Measurements from ENCODE around the gene OGN. TPM values are rescaled to one million over a fixed set of nuclear protein-coding genes. Genes with fewer than 3 reads are reported as not detected.
"Not testable (repeated sequence)": the region's sequence is repeated elsewhere in the genome, so short reads cannot be mapped to it uniquely, and the experiment has no call there.

Gene OGN
- total and polyA plus RNA-seq, 3 experiments from 2014 or later = 0.18 TPM; not detected in 2

GRCh38 chr9:92411157-92411556 lies 6.8 kb upstream of the OGN start:
- POLR2A ChIA-PET; H3K9me3 Mint-ChIP-seq; H3K27me3 ChIP-seq (ENCODE audit: insufficient read depth, low read length, poor library complexity, severe bottlenecking); CTCF ChIA-PET; H3K4me3 ChIP-seq (ENCODE audit: low read length); H3K27me3 Mint-ChIP-seq; H3K36me3 Mint-ChIP-seq; H3K27ac ChIP-seq (ENCODE audit: low read depth, low read length); DNase-seq; H3K36me3 ChIP-seq (ENCODE audit: insufficient read depth, low read length); H3K4me3 Mint-ChIP-seq; H3K9me3 ChIP-seq (ENCODE audit: low read length): not testable (repeated sequence)
- H3K4me1 Mint-ChIP-seq = peaks cover 11 to 13% (median 12%) of the 10 kb centered on the region in 3 donors
- H3K27ac Mint-ChIP-seq = peak overlapping the region in 1 of 8 donors; percentile 85
- H3K4me1 ChIP-seq (ENCODE audit: insufficient read depth, low read length) = peaks cover 11% of the 10 kb centered on the region

GRCh38 chr9:92408747-92409478 lies 4.5 kb upstream of the OGN start:
- DNase-seq = no peak
- no peaks in the 10 kb centered on the region for H3K9me3 ChIP-seq (ENCODE audit: low read length)
- peaks cover 22% of the 10 kb centered on the region for H3K4me1 ChIP-seq (ENCODE audit: insufficient read depth, low read length)
- no peaks in the 10 kb centered on the region for H3K36me3 ChIP-seq (ENCODE audit: insufficient read depth, low read length)
- Mint-ChIP-seq H3K4me3 (no peak overlapping the region), H3K27ac (peak overlapping the region in 1 of 8 donors; percentile 7), H3K36me3 (peaks cover 0 to 1% (median 0%) of the 10 kb centered on the region in 3 donors), H3K9me3 (no peaks in the 10 kb centered on the region), H3K27me3 (no peaks in the 10 kb centered on the region), H3K4me1 (peaks cover 19 to 29% (median 26%) of the 10 kb centered on the region in 3 donors)
- H3K27me3 ChIP-seq (ENCODE audit: insufficient read depth, low read length, poor library complexity, severe bottlenecking) = no peaks in the 10 kb centered on the region
- no peak overlapping the region for H3K4me3 ChIP-seq (ENCODE audit: low read length)
- POLR2A ChIA-PET = no interaction called here
- CTCF ChIA-PET = no interaction called here
- H3K27ac ChIP-seq (ENCODE audit: low read depth, low read length) = no peak overlapping the region

GRCh38 chr9:92407818-92408217 lies 3.4 kb upstream of the OGN start:
- H3K36me3 ChIP-seq (ENCODE audit: insufficient read depth, low read length) = no peaks in the 10 kb centered on the region
- H3K4me1 ChIP-seq (ENCODE audit: insufficient read depth, low read length) = peaks cover 22% of the 10 kb centered on the region
- POLR2A ChIA-PET = no interaction called here
- Mint-ChIP-seq H3K4me3 (no peak overlapping the region), H3K27me3 (no peaks in the 10 kb centered on the region), H3K27ac (no peak overlapping the region), H3K36me3 (peaks cover 0 to 1% (median 0%) of the 10 kb centered on the region in 3 donors), H3K9me3 (no peaks in the 10 kb centered on the region), H3K4me1 (peaks cover 19 to 34% (median 26%) of the 10 kb centered on the region in 3 donors)
- no peak overlapping the region for H3K27ac ChIP-seq (ENCODE audit: low read depth, low read length)
- CTCF ChIA-PET = no interaction called here
- no peaks in the 10 kb centered on the region for H3K27me3 ChIP-seq (ENCODE audit: insufficient read depth, low read length, poor library complexity, severe bottlenecking)
- no peaks in the 10 kb centered on the region for H3K9me3 ChIP-seq (ENCODE audit: low read length)
- DNase-seq = no peak
- no peak overlapping the region for H3K4me3 ChIP-seq (ENCODE audit: low read length)

GRCh38 chr9:92406477-92406876 lies 2.1 kb upstream of the OGN start:
- POLR2A ChIA-PET = no interaction called here
- H3K36me3 Mint-ChIP-seq = peaks cover 0 to 1% (median 0%) of the 10 kb centered on the region in 3 donors
- peak overlapping the region in 5 of 8 donors; percentile 69 to 92 (median 81) for H3K27ac Mint-ChIP-seq
- DNase-seq = peak in 4 of 5 donors; percentile 6 to 48 (median 31)
- no peaks in the 10 kb centered on the region for H3K9me3 Mint-ChIP-seq
- Histone ChIP-seq H3K4me1 (ENCODE audit: insufficient read depth, low read length) (peaks cover 22% of the 10 kb centered on the region), H3K36me3 (ENCODE audit: insufficient read depth, low read length) (no peaks in the 10 kb centered on the region), H3K4me3 (ENCODE audit: low read length) (peak overlapping the region; percentile 33), H3K27ac (ENCODE audit: low read depth, low read length) (no peak overlapping the region), H3K9me3 (ENCODE audit: low read length) (no peaks in the 10 kb centered on the region), H3K27me3 (ENCODE audit: insufficient read depth, low read length, poor library complexity, severe bottlenecking) (no peaks in the 10 kb centered on the region)
- CTCF ChIA-PET = no interaction called here
- peak overlapping the region in 6 of 7 donors; percentile 59 to 80 (median 68) for H3K4me3 Mint-ChIP-seq
- H3K4me1 Mint-ChIP-seq = peaks cover 19 to 36% (median 26%) of the 10 kb centered on the region in 3 donors
- no peaks in the 10 kb centered on the region for H3K27me3 Mint-ChIP-seq

GRCh38 chr9:92405818-92406217 lies 1.4 kb upstream of the OGN start:
- ChIA-PET CTCF (no interaction called here), POLR2A (no interaction called here)
- peaks cover 0 to 1% (median 0%) of the 10 kb centered on the region in 3 donors for H3K36me3 Mint-ChIP-seq
- peak overlapping the region in 3 of 8 donors; percentile 33 to 92 (median 89) for H3K27ac Mint-ChIP-seq
- peaks cover 19 to 36% (median 26%) of the 10 kb centered on the region in 3 donors for H3K4me1 Mint-ChIP-seq
- H3K9me3 ChIP-seq (ENCODE audit: low read length) = no peaks in the 10 kb centered on the region
- H3K4me3 Mint-ChIP-seq = peak overlapping the region in 6 of 7 donors; percentile 44 to 71 (median 68)
- no peaks in the 10 kb centered on the region for H3K36me3 ChIP-seq (ENCODE audit: insufficient read depth, low read length)
- no peaks in the 10 kb centered on the region for H3K9me3 Mint-ChIP-seq
- H3K27me3 ChIP-seq (ENCODE audit: insufficient read depth, low read length, poor library complexity, severe bottlenecking) = no peaks in the 10 kb centered on the region
- no peaks in the 10 kb centered on the region for H3K27me3 Mint-ChIP-seq
- no peak for DNase-seq
- H3K4me3 ChIP-seq (ENCODE audit: low read length) = no peak overlapping the region
- H3K4me1 ChIP-seq (ENCODE audit: insufficient read depth, low read length) = peaks cover 22% of the 10 kb centered on the region
- H3K27ac ChIP-seq (ENCODE audit: low read depth, low read length) = no peak overlapping the region

- ChIA-PET POLR2A (no interaction called here), CTCF (no interaction called here)
- H3K27me3 ChIP-seq (ENCODE audit: insufficient read depth, low read length, poor library complexity, severe bottlenecking) = no peaks in the 10 kb centered on the region
- Mint-ChIP-seq H3K27ac (no peak overlapping the region), H3K9me3 (no peaks in the 10 kb centered on the region), H3K36me3 (peaks cover 0 to 1% (median 0%) of the 10 kb centered on the region in 3 donors), H3K27me3 (no peaks in the 10 kb centered on the region), H3K4me3 (no peak overlapping the region), H3K4me1 (peaks cover 19 to 36% (median 26%) of the 10 kb centered on the region in 3 donors)
- peaks cover 22% of the 10 kb centered on the region for H3K4me1 ChIP-seq (ENCODE audit: insufficient read depth, low read length)
- no peaks in the 10 kb centered on the region for H3K36me3 ChIP-seq (ENCODE audit: insufficient read depth, low read length)
- no peak for DNase-seq
- H3K9me3 ChIP-seq (ENCODE audit: low read length) = no peaks in the 10 kb centered on the region
- H3K27ac ChIP-seq (ENCODE audit: low read depth, low read length) = no peak overlapping the region
- no peak overlapping the region for H3K4me3 ChIP-seq (ENCODE audit: low read length)
These were observed 1.3 kb downstream of the OGN start for GRCh38 chr9:92402826-92403745.

- Histone ChIP-seq H3K27ac (ENCODE audit: low read depth, low read length) (no peak overlapping the region), H3K4me1 (ENCODE audit: insufficient read depth, low read length) (peaks cover 22% of the 10 kb centered on the region), H3K27me3 (ENCODE audit: insufficient read depth, low read length, poor library complexity, severe bottlenecking) (no peaks in the 10 kb centered on the region), H3K9me3 (ENCODE audit: low read length) (no peaks in the 10 kb centered on the region), H3K4me3 (ENCODE audit: low read length) (no peak overlapping the region), H3K36me3 (ENCODE audit: insufficient read depth, low read length) (no peaks in the 10 kb centered on the region)
- H3K4me3 Mint-ChIP-seq = no peak overlapping the region
- no peak for DNase-seq
- H3K36me3 Mint-ChIP-seq = peaks cover 0 to 1% (median 0%) of the 10 kb centered on the region in 3 donors
- no peaks in the 10 kb centered on the region for H3K9me3 Mint-ChIP-seq
- peak overlapping the region in 1 of 8 donors; percentile 22 for H3K27ac Mint-ChIP-seq
- ChIA-PET CTCF (no interaction called here), POLR2A (no interaction called here)
- peaks cover 19 to 36% (median 26%) of the 10 kb centered on the region in 3 donors for H3K4me1 Mint-ChIP-seq
- no peaks in the 10 kb centered on the region for H3K27me3 Mint-ChIP-seq
These were observed 2.0 kb downstream of the OGN start for GRCh38 chr9:92402360-92402759.

- POLR2A ChIA-PET = no interaction called here
- CTCF ChIA-PET = no interaction called here
These were observed 6.5 kb downstream of the OGN start for GRCh38 chr9:92397853-92398252.

More at GRCh38 chr9:92397853-92398252, 6.5 kb downstream of the OGN start:
- Mint-ChIP-seq H3K27ac (no peak overlapping the region), H3K9me3 (no peaks in the 10 kb centered on the region), H3K27me3 (no peaks in the 10 kb centered on the region), H3K36me3 (peaks cover 0 to 2% (median 0%) of the 10 kb centered on the region in 3 donors), H3K4me3 (no peak overlapping the region), H3K4me1 (peaks cover 0 to 2% (median 0%) of the 10 kb centered on the region in 3 donors)
- Histone ChIP-seq H3K27me3 (ENCODE audit: insufficient read depth, low read length, poor library complexity, severe bottlenecking) (no peaks in the 10 kb centered on the region), H3K9me3 (ENCODE audit: low read length) (no peaks in the 10 kb centered on the region), H3K4me3 (ENCODE audit: low read length) (no peak overlapping the region), H3K4me1 (ENCODE audit: insufficient read depth, low read length) (no peaks in the 10 kb centered on the region), H3K27ac (ENCODE audit: low read depth, low read length) (no peak overlapping the region), H3K36me3 (ENCODE audit: insufficient read depth, low read length) (no peaks in the 10 kb centered on the region)
- DNase-seq = no peak
